Endothelial cell of umbilical vein (primary cell): Measurements from ENCODE around the gene TTR. TPM values are rescaled to one million over a fixed set of nuclear protein-coding genes. Genes with fewer than 3 reads are reported as not detected.

Experiments used
- BruUV-seq: library from RNA; stranded (reverse); fragments of 400-500 nt; replicated peaks from 2 replicates; lab custom pipeline; 2021; lab: Mats Ljungman, UMichigan
- CTCF ChIA-PET: fragments of 300-600, 350-600 bp; sonication (Branson Sonifier 250); formaldehyde crosslinking; loops from one replicate; lab custom pipeline; 2021; ENCODE audit warnings: antibody characterized with exemption, inconsistent platforms; lab: Charles Lee
- POLR2A ChIA-PET: fragments of 300-600, 350-600 bp; sonication (Branson Sonifier 250); formaldehyde crosslinking; loops from one replicate; lab custom pipeline; 2021; ENCODE audit warnings: antibody characterized with exemption, inconsistent platforms; lab: Charles Lee
- DNase-seq: peaks from one replicate; pipeline ENCODE4 v3.0.0-alpha.2; 2011; ENCODE audit warnings: low read depth, low spot score
- FAIRE-seq: peaks from 2 replicates; lab custom pipeline; 2011; peaks lifted over from hg19 to GRCh38; lab: Jason Lieb, UNC
- H2AFZ ChIP-seq: 2 replicates; pipeline ENCODE4 v1.6.0; 2012; ENCODE audit warnings: low read depth, low read length, control low read depth, inconsistent platforms
- H3K27ac ChIP-seq: 2 replicates; pipeline ENCODE4 v1.5.1; 2011; ENCODE audit warnings: low read depth, mild to moderate bottlenecking, control low read depth, low read length, moderate library complexity; ENCODE audit not compliant: insufficient read depth
- H3K27me3 ChIP-seq, 2 experiments: 2 replicates each; pipeline versions ENCODE4 v1.6.0 to v1.6.1; 2011; ENCODE audit warnings: low read length in 2 of 2, mixed read lengths in 1 of 2; ENCODE audit not compliant: control insufficient read depth in 2 of 2, insufficient read depth in 2 of 2
- H3K36me3 ChIP-seq, 2 experiments: 2 replicates in 1 of 2; 3 replicates in 1 of 2; pipeline ENCODE4 v1.5.1; 2011; ENCODE audit warnings: low read length in 2 of 2, mild to moderate bottlenecking in 1 of 2, moderate library complexity in 1 of 2; ENCODE audit not compliant: control insufficient read depth in 2 of 2, insufficient read depth in 2 of 2; ENCODE audit errors: extremely low read depth in 1 of 2
- H3K4me1 ChIP-seq: 3 replicates; pipeline ENCODE4 v1.5.1; 2011; ENCODE audit warnings: mild to moderate bottlenecking, low read length; ENCODE audit not compliant: control insufficient read depth, insufficient read depth; ENCODE audit errors: extremely low read depth
- H3K4me2 ChIP-seq: 2 replicates; pipeline ENCODE4 v1.6.1; 2011; ENCODE audit warnings: low read length, control low read depth, mixed read lengths; ENCODE audit not compliant: insufficient read depth
- H3K4me3 ChIP-seq, 3 experiments: fragments of 200-600 bp in 1 of 3; sonication (generic), shearing (Covaris generic) in 1 of 3; replicated peaks in 1 of 3; 2 replicates each; pipeline ENCODE4 v1.5.1; 2011 to 2016; ENCODE audit warnings: control low read depth in 3 of 3, low read length in 3 of 3, mild to moderate bottlenecking in 2 of 3, inconsistent platforms in 1 of 3, low read depth in 1 of 3, moderate library complexity in 1 of 3; ENCODE audit not compliant: insufficient read depth in 1 of 3
- H3K79me2 ChIP-seq: 2 replicates; pipeline ENCODE4 v1.6.0; 2012; ENCODE audit warnings: low read length, inconsistent platforms; ENCODE audit not compliant: control insufficient read depth, insufficient read depth
- H3K9ac ChIP-seq: replicated peaks from 2 replicates; pipeline ENCODE3; 2011; ENCODE audit warnings: low read length, control low read depth; ENCODE audit not compliant: insufficient read depth; ENCODE audit errors: extremely low read depth
- H3K9me1 ChIP-seq: replicated peaks from 3 replicates; pipeline ENCODE4 v1.6.0; 2011; ENCODE audit warnings: mild to moderate bottlenecking, low read length; ENCODE audit not compliant: control insufficient read depth, insufficient read depth; ENCODE audit errors: extremely low read depth
- H3K9me3 ChIP-seq: replicated peaks from 2 replicates; pipeline ENCODE4 v1.5.1; 2012; ENCODE audit warnings: low read length, inconsistent platforms; ENCODE audit not compliant: control insufficient read depth, insufficient read depth
- H4K20me1 ChIP-seq: replicated peaks from 2 replicates; pipeline ENCODE3; 2011; ENCODE audit warnings: mild to moderate bottlenecking, low read length; ENCODE audit not compliant: control insufficient read depth, insufficient read depth; ENCODE audit errors: extremely low read depth
- CTCF ChIP-seq, 2 donors: IDR thresholded peaks; 1 replicate in 1 of 2; 2 replicates in 1 of 2; pipeline ENCODE4 v1.5.1; 2011; ENCODE audit warnings: low read length in 2 of 2, mild to moderate bottlenecking in 2 of 2, moderate library complexity in 2 of 2, control low read depth in 1 of 2, inconsistent platforms in 1 of 2, low read depth in 1 of 2; ENCODE audit not compliant: insufficient read depth in 1 of 2; ENCODE audit errors: extremely low read depth in 1 of 2
- EZH2 ChIP-seq: IDR thresholded peaks from 2 replicates; pipeline ENCODE4 v1.6.1; 2012; ENCODE audit warnings: borderline replicate concordance, low read depth, mild to moderate bottlenecking, moderate library complexity, low read length, inconsistent platforms; ENCODE audit not compliant: severe bottlenecking
- FOS ChIP-seq: IDR thresholded peaks from 2 replicates; pipeline ENCODE4 v1.6.1; 2011; ENCODE audit warnings: mild to moderate bottlenecking, low read length, moderate library complexity, borderline replicate concordance; ENCODE audit not compliant: insufficient read depth
- GATA2 ChIP-seq: IDR thresholded peaks from 2 replicates; pipeline ENCODE4 v1.7.0; 2011; ENCODE audit warnings: low read depth, mild to moderate bottlenecking, moderate library complexity, mixed read lengths, low read length; ENCODE audit not compliant: insufficient read length, insufficient read depth
- JUN ChIP-seq: IDR thresholded peaks from 2 replicates; pipeline ENCODE4 v1.6.1; 2011; ENCODE audit warnings: borderline replicate concordance, low read depth; ENCODE audit not compliant: insufficient read length, insufficient read depth
- MYC ChIP-seq: IDR thresholded peaks from one replicate; pipeline ENCODE4 v1.6.1; 2011; ENCODE audit warnings: mild to moderate bottlenecking, low read depth, low read length
- POLR2A ChIP-seq: IDR thresholded peaks from 2 replicates; pipeline ENCODE4 v1.6.1; 2012; ENCODE audit warnings: low read depth, mild to moderate bottlenecking, control low read depth, low read length
- POLR2AphosphoS5 ChIP-seq: IDR thresholded peaks from 2 replicates; pipeline ENCODE4 v1.6.1; 2012; ENCODE audit warnings: low read depth, mild to moderate bottlenecking, control low read depth, low read length, moderate library complexity; ENCODE audit not compliant: insufficient read depth
- dilution Hi-C: fragments of 300-500 bp; cut with MboI; formaldehyde crosslinking; loops from one replicate; pipeline ENCODE4 v1.15.0; 2019; ENCODE audit warnings: low sequenced_read_pairs; ENCODE audit not compliant: extremely low pct_ligation_motif_present
- intact Hi-C: fragments of 100-400 bp; cut with micrococcal nuclease; formaldehyde crosslinking; loops from one replicate; pipeline ENCODE4 v1.10.0; 2022
- polyA plus RNA-seq, 4 experiments: library from polyadenylated mRNA; depleted of rRNA in 3 of 4; stranded (reverse) in 3 of 4; unstranded in 1 of 4; fragments of >200 nt; gene quantifications; 2 replicates each; pipeline versions ENCODE4 v1.2.1 to v1.2.3, GENCODE V29; 2011 to 2012; ENCODE audit warnings: missing spikeins in 1 of 4
- total RNA-seq: library from RNA; stranded (reverse); gene quantifications from 2 replicates; pipeline ENCODE4 v1.2.3, GENCODE V29; 2021
- TF ChIP-seq, protein P1 (sequence below): IDR thresholded peaks from 2 replicates; pipeline ENCODE4 v1.6.1; 2011; ENCODE audit not compliant: insufficient read depth, insufficient read length

The TTR gene
- total and polyA plus RNA-seq, 2 donors (not counting 3 experiments of a cell fraction or from before 2014, with no cell fraction given), result not detected

GRCh38 chr18:31614044-31614443 lies 22.4 kb downstream of the TTR start:
- no peaks in the 10 kb centered on the region for H3K9me1 ChIP-seq
- DNase-seq, result no peak
- no peaks in the 10 kb centered on the region for H3K9me3 ChIP-seq
- no peaks in the 10 kb centered on the region for H4K20me1 ChIP-seq
- no TSS peak for BruUV-seq
- no peaks in the 10 kb centered on the region for H3K36me3 ChIP-seq
- H3K4me1 ChIP-seq, result no peaks in the 10 kb centered on the region
- H2AFZ ChIP-seq, result no peak overlapping the region
- intact Hi-C loops (loop anchor here (5.0 kb wide), 1 partner anchor 73 kb away; no protein-coding TSS in a partner anchor), dilution Hi-C loops (no loop called here)
- ChIA-PET CTCF (interaction anchor here (0.8 to 1.4 kb wide), 3 partner anchors 58 to 111 kb away, joined by 3 to 4 read pairs (median 3); no protein-coding TSS in a partner anchor), POLR2A (no interaction called here)
- no peak overlapping the region for H3K4me2 ChIP-seq
- peaks cover 5 to 6% of the 10 kb centered on the region in 2 experiments for H3K27me3 ChIP-seq
- no peak overlapping the region for H3K4me3 ChIP-seq
- TF ChIP-seq MYC (no peak), POLR2AphosphoS5 (no peak), POLR2A (no peak), JUN (no peak), EZH2 (no peak)
- TF ChIP-seq, protein P1, sequence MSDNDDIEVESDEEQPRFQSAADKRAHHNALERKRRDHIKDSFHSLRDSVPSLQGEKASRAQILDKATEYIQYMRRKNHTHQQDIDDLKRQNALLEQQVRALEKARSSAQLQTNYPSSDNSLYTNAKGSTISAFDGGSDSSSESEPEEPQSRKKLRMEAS, result no peak
- H3K9ac ChIP-seq, result no peak overlapping the region
- no peak for FAIRE-seq
- no peaks in the 10 kb centered on the region for H3K79me2 ChIP-seq
- H3K27ac ChIP-seq, result no peak overlapping the region

- Histone ChIP-seq H3K27me3 (peaks cover 0 to 2% of the 10 kb centered on the region in 2 experiments), H3K36me3 (no peaks in the 10 kb centered on the region), H3K9me3 (no peaks in the 10 kb centered on the region), H2AFZ (no peak overlapping the region), H3K27ac (no peak overlapping the region), H3K4me3 (no peak overlapping the region), H3K9ac (no peak overlapping the region), H4K20me1 (no peaks in the 10 kb centered on the region), H3K9me1 (no peaks in the 10 kb centered on the region), H3K4me1 (no peaks in the 10 kb centered on the region), H3K4me2 (no peak overlapping the region), H3K79me2 (no peaks in the 10 kb centered on the region)
- FAIRE-seq, result no peak
- BruUV-seq, result no TSS peak
- dilution Hi-C loops (no loop called here), intact Hi-C loops (no loop called here)
- CTCF ChIA-PET, result no interaction called here
- POLR2A ChIA-PET, result no interaction called here
- DNase-seq, result no peak
- TF ChIP-seq FOS (no peak), POLR2AphosphoS5 (no peak), CTCF (IDR thresholded peaks at IDR 0.05; ENCODE audit: extremely low read depth in 1 of 2, insufficient read depth in 1 of 2, low read depth in 1 of 2, low read length in 2 of 2) (no peak), MYC (no peak), POLR2A (no peak), JUN (no peak), GATA2 (no peak), EZH2 (no peak)
- TF ChIP-seq, protein P1, result no peak
Measured at GRCh38 chr18:31616586-31616985, 24.9 kb downstream of the TTR start.
